Measurements from ENCODE around the gene CDC42EP4.

DNA sequence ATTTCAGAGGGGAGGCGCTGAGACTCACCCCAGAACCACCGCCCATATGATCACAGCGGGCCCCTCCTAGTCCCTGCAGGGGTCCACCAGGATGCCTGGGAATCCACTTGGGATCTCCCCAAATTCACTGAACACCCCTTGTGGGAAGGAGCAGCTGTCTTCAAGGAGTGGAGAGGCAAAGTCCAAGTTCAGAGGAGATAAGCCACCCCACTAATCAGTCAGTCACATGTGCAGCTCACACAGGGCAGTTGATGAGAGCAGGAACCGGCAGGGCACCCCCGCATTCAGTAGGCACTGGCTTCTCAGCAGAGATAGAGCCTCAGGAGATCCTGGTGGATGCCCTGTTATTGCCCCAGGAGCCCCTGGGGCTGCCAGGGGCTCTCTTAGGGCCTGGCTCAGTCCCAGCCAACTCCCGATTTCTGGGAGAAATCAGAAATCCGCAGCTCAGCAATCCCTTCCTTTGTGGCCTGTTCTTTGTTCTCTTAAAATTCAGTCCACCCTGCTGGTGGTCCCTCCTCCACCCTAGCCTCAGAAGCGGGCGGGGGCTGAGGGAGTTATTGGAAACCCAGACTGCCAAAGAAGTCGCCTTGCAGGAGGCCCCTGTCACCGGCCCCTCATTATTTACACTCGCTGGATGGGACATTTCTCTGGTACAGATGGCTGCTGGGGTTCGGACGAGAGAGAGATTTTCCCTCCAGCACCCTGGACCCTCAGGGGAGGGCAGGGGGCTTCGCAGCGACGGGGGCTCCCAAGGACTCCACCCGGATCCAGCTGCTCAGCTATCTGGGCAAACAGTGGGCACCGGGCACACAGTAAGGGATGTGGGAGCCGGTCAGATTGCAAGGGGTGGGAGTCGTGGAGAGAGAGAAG is 1.8 kb downstream of the CDC42EP4 start:
- TF ChIP-seq, protein P1, sequence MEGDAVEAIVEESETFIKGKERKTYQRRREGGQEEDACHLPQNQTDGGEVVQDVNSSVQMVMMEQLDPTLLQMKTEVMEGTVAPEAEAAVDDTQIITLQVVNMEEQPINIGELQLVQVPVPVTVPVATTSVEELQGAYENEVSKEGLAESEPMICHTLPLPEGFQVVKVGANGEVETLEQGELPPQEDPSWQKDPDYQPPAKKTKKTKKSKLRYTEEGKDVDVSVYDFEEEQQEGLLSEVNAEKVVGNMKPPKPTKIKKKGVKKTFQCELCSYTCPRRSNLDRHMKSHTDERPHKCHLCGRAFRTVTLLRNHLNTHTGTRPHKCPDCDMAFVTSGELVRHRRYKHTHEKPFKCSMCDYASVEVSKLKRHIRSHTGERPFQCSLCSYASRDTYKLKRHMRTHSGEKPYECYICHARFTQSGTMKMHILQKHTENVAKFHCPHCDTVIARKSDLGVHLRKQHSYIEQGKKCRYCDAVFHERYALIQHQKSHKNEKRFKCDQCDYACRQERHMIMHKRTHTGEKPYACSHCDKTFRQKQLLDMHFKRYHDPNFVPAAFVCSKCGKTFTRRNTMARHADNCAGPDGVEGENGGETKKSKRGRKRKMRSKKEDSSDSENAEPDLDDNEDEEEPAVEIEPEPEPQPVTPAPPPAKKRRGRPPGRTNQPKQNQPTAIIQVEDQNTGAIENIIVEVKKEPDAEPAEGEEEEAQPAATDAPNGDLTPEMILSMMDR (tag by site-specific recombination; IDR thresholded peaks at IDR 0.05), result no peak
- no peak for TF ChIP-seq ZNF426 (tag by site-specific recombination; IDR thresholded peaks at IDR 0.05)
- no peak for TF ChIP-seq ZNF792 (tag by site-specific recombination; IDR thresholded peaks at IDR 0.05)
- TF ChIP-seq ZNF140 (tag by site-specific recombination; IDR thresholded peaks at IDR 0.05), result no peak
- TF ChIP-seq ZNF266 (tag by site-specific recombination; IDR thresholded peaks at IDR 0.05; ENCODE audit: low read depth), result no peak
- no peak for TF ChIP-seq ZSCAN23 (tag by site-specific recombination; IDR thresholded peaks at IDR 0.05)
- no peak for TF ChIP-seq KLF16 (tag by site-specific recombination; IDR thresholded peaks at IDR 0.05)

All from HEK293 (cell line).